ENCODE data around the gene MOCS2.

MOCS2 gene

DNA sequence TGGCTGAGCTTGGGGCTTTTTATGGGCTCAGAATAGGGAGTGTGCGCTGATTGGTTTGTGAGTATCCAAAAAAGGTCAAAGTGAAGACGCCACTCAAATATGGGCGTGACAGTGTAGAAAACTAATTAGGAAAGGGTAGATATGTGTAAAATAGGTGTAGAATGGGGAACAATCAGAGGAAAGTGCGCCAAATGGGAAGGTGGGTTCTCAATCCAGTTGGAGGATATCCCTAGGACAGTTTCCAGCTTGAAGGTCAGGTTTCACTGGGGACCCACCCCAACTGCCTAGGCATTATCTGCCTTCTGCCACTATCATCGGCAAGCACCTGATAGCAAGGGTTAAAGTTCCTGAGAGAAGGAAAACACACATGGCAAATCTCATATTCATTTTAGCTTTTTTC lies 9.3 kb upstream of the MOCS2 start:
- Histone ChIP-seq H3K27ac (replicated peaks) (no peak overlapping the region), H3K4me3 (replicated peaks; ENCODE audit: insufficient read depth, low read length) (no peak overlapping the region), H3K27me3 (ENCODE audit: insufficient read depth, poor library complexity, severe bottlenecking) (peaks cover 2% of the 10 kb centered on the region)
- no peak for TF ChIP-seq POLR2AphosphoS5 (IDR thresholded peaks at IDR 0.05; ENCODE audit: low read depth)
- TF ChIP-seq GABPA (IDR thresholded peaks at IDR 0.05; ENCODE audit: low read depth) = no peak
- TF ChIP-seq CTCF (IDR thresholded peaks at IDR 0.05; ENCODE audit: insufficient read depth, low read length) = no peak
- TF ChIP-seq, protein P1, sequence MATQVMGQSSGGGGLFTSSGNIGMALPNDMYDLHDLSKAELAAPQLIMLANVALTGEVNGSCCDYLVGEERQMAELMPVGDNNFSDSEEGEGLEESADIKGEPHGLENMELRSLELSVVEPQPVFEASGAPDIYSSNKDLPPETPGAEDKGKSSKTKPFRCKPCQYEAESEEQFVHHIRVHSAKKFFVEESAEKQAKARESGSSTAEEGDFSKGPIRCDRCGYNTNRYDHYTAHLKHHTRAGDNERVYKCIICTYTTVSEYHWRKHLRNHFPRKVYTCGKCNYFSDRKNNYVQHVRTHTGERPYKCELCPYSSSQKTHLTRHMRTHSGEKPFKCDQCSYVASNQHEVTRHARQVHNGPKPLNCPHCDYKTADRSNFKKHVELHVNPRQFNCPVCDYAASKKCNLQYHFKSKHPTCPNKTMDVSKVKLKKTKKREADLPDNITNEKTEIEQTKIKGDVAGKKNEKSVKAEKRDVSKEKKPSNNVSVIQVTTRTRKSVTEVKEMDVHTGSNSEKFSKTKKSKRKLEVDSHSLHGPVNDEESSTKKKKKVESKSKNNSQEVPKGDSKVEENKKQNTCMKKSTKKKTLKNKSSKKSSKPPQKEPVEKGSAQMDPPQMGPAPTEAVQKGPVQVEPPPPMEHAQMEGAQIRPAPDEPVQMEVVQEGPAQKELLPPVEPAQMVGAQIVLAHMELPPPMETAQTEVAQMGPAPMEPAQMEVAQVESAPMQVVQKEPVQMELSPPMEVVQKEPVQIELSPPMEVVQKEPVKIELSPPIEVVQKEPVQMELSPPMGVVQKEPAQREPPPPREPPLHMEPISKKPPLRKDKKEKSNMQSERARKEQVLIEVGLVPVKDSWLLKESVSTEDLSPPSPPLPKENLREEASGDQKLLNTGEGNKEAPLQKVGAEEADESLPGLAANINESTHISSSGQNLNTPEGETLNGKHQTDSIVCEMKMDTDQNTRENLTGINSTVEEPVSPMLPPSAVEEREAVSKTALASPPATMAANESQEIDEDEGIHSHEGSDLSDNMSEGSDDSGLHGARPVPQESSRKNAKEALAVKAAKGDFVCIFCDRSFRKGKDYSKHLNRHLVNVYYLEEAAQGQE (IDR thresholded peaks at IDR 0.05; ENCODE audit: insufficient replicate concordance, low read depth) = no peak
- no peak for TF ChIP-seq SPI1 (IDR thresholded peaks at IDR 0.05; ENCODE audit: borderline replicate concordance, low read depth)
- DNase-seq (ENCODE audit: low read depth in 1 of 2, low spot score in 1 of 2) = no peak

- Histone ChIP-seq H3K27ac (replicated peaks) (no peak overlapping the region), H3K4me3 (replicated peaks; ENCODE audit: insufficient read depth, low read length) (no peak overlapping the region), H3K27me3 (ENCODE audit: insufficient read depth, poor library complexity, severe bottlenecking) (peaks cover 2% of the 10 kb centered on the region)
- no peak for DNase-seq (ENCODE audit: low read depth in 1 of 2, low spot score in 1 of 2)
- TF ChIP-seq, protein P1 (IDR thresholded peaks at IDR 0.05; ENCODE audit: insufficient replicate concordance, low read depth) = no peak
- TF ChIP-seq SPI1 (IDR thresholded peaks at IDR 0.05; ENCODE audit: borderline replicate concordance, low read depth) (no peak), GABPA (IDR thresholded peaks at IDR 0.05; ENCODE audit: low read depth) (no peak), POLR2AphosphoS5 (IDR thresholded peaks at IDR 0.05; ENCODE audit: low read depth) (no peak), CTCF (IDR thresholded peaks at IDR 0.05; ENCODE audit: insufficient read depth, low read length) (no peak)
Measured at GRCh38 chr5:53116597-53116996, 7.0 kb upstream of the MOCS2 start.

GRCh38 chr5:53114988-53115387 lies 5.4 kb upstream of the MOCS2 start:
- no peak overlapping the region for H3K4me3 ChIP-seq (replicated peaks; ENCODE audit: insufficient read depth, low read length)
- no peak for DNase-seq (ENCODE audit: low read depth in 1 of 2, low spot score in 1 of 2)
- peaks cover 2% of the 10 kb centered on the region for H3K27me3 ChIP-seq (ENCODE audit: insufficient read depth, poor library complexity, severe bottlenecking)
- TF ChIP-seq, protein P1 (IDR thresholded peaks at IDR 0.05; ENCODE audit: insufficient replicate concordance, low read depth) = no peak
- TF ChIP-seq CTCF (IDR thresholded peaks at IDR 0.05; ENCODE audit: insufficient read depth, low read length) = no peak
- TF ChIP-seq SPI1 (IDR thresholded peaks at IDR 0.05; ENCODE audit: borderline replicate concordance, low read depth) = no peak
- TF ChIP-seq POLR2AphosphoS5 (IDR thresholded peaks at IDR 0.05; ENCODE audit: low read depth) = no peak
- no peak for TF ChIP-seq GABPA (IDR thresholded peaks at IDR 0.05; ENCODE audit: low read depth)
- H3K27ac ChIP-seq (replicated peaks) = no peak overlapping the region
